Hematopoietic multipotent progenitor cell treated with erythropoietin and hydrocortisone succinate and interleukin-3 and kit ligand, for 4 days (in vitro differentiated cells): ENCODE measurements around the gene LPO.

Source experiments
- DNase-seq: peaks from one replicate; pipeline ENCODE4 v3.0.0-alpha.2; 2015

Gene LPO

DNA sequence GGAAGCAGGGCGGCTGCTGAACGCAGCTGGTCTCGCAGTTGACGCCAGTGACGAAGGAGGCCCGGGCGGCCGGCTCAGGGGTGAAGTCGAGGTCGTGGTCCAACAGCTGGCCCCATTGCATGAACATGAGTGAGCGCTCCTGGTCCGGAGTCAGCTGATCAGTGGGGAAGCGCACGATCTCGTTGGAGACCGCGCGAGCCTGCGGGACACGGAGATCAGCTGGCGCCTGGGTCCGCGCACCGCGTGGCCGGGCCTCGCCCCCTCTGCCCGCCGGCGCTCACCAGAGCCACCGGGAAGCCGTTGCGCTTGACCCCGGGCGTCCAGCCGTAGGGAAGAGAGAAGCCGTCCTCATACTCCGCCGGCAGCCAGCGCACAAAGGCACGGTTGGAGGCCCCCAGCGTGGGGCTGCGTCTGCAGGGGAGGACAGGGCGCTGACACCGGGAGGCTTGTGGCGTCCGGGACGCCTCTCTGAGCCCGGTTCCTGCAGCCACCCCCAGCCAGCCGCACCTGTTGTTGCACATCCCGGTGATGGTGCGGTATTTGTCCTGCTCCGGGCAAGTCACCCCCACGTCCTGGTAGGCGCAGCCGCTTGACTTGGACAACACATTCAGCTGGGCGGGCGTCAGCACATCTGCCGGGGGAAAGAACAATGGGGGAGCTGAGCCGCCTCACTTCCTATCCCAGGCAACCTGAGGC lies 40.8 kb downstream of the LPO start:
- peak; percentile 18 for DNase-seq

DNA sequence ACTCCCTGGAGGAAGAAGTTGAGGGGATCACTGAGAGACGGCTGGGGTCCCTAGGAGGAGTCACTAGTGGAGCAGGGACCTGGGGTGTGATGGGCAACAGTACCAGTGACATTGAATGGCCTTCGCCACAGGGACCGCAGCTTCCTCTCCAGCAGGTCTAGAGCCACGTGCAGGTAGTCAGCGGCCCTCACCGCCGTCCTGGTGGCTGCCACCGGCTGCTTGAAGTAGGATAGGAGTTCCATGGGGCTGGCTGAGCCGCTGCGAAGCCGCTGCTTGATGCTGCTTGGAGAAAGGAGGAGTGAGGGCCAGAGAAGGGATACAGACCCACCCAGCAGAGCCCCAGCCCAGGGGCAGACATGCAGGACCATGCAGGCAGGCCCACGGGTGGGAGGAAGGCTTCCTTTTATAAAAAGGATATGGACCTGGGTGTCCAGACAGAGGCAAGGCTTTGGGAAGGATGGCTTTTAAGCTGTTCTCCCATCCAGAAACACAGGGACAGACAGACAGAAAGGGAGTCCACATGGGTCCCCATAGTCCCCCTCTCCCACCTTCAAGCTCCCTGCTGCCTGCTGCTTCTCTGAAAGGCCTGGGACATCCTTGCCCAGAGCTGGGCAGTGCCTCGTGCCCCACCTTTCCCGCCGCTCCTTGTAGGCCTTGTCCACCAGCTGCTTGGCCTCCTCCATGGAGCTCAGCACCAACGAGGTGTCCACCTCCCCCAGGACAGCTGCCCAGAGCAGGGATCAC lies 41.5 kb downstream of the LPO start:
- DNase-seq: peak; percentile 41

DNA sequence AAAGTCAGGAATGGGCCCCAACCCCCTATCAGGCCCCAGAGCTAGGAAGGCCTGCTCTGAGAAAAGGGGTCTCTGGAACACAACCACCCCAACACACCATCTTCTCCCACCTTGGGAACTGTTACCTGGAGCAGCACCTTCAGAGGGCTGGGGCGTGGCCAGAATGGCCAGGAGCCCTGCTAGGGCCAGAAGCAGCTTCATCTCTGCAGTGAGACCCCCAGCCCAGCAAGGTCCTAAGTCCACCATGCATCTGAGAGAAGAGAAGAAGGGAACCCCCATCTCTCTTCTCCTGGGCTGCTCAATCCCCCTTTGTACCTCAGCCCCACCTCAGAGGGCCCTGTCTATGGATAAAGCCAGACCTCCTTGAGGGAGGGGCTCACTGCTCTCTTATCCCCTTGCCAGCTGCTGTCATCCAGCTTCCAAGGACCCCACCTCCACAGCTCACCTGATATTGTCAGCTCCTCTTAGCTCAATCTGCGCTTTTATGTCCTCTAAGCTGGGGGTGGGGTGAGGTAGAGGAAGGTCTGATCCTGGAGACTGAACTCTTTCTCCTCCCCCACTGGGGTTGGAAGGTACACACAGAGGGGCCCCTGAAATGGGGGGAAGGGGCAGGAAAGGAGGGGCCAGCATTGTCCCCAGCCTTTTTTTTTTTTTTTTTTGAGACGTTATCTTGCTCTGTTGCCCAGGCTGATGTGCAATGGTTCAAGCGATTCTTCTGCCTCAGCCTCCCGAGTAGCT lies 42.3 kb downstream of the LPO start, which contains the start of gene MPO:
Gene MPO (minus strand): TSS at position 456 of the 738 bp plus-strand sequence. CDS start 177 bp downstream, at position 279.
- peak; percentile 69 for DNase-seq

DNA sequence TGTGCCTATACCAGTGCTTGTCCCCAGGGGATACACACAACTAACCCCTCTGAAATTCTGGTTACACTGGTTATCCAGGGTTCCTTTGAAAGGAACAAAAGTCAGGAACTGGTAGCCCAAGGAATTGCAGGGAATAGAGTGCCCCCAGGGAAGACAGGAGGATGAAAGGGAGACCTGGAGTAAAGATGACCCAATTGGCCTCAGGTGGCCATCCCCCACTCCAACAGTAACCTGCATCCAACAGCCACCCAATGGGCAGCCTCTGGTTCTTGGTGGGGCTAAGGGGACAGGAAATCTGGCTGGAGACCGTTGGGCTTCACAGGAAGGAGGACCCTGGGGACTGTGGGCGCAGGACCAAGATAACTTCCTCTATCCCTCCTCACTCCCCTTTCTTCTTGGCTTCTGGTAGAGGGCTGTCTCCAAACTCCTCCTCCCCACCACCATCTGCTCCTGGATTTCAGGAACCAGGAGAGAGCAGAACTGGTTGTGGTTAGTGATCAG lies 43.2 kb downstream of the LPO start:
- DNase-seq: peak; percentile 88

DNA sequence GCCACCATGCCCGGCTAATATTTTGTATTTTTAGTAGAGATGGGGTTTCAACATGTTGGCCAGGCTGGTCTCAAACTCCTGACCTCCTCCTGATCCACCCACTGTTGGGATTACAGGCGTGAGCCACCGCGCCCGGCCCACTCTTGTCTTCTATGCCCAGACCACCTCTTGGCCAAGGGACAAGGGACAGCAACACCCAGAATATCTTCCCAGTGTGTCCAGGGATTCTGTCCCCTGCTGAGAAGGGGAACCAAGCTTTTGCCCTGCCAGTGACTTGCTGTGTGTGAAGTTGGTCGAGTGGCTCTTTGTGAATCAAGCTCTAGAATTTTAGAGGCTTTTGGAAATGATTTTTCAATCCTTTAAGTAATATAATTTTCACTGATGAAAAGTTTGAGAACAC lies 44.1 kb downstream of the LPO start:
- no peak for DNase-seq

DNA sequence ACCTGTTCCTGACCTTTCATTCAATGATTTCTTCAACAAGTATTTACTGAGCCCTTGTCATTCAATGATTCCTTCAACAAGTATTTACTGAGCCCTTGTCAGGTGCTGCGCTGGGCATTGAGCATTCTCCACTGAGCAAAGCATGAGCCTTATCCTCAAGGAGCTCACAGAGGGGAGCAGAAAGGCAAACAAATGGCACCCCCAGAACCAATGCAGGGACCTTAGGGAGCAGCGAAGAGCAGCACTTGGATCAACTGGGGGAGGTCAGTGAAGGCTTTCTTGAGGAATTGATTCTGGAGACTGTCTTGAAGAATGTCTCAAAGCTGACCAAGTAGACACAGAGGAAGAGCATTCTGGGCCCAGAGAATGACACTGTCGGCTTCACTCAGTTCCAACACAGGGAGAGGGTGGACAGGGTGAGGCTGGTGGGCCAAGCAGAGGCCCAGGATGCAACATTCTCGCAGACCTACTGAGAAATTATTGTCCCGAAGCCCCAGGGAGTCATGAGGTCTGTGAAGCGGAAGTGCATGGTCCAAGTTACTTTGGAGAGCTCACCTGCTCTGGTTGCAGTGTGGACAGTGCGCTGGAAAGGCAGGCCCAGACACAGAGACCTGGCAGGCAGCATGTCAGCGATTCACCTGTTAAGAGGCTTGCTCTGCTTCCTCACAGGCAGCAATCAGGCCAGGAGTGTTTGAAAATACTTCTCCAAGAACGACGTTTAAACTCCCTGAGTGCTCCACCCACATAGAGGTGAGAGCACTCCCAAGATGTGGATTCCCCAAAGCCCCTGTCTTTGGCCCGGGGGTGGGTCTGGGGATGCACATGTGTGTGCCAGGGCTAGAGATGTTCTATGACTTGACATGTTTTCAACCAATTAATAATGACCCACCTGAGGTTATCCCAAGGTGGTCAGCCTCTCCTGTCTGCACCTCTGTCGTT lies 45.6 kb downstream of the LPO start:
- no peak for DNase-seq

DNA sequence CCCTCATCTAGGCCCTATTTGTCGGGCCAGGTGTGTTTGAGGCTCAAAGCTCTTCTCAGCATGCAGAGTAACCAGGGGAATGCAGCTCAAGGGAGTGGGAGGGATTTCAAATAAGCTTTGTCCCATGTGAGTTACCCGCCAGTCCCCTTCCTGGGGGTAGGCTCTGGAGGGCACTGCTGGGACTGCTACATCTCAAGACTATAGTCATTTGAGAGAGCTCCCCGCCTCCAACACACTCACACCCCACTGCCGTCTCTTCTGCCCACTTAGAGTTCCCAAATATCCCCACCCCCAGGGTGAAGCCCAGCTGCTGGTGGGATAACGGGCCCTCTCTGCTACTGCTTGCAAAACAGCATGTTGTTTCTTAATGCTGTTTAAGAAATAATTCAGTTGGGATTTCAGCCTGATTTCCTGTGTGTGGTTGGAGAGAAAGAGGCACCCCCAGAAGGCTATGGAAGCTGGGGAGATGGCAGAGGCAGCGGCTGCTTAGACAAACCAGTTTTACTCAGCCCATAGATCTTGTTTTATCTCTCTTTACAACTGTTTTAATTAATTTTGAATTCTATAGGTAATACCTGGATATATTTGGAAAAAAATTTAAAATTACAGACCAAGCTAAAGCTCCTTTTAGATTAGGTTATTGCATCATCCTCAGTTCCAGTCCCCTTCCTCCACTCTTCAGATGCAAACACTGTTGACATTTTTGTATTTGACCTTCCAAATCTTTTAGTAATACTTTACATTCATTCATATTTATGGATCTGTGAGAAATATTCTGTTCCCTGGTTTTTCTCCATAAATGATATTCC lies 46.4 kb downstream of the LPO start:
- DNase-seq: peak; percentile 87

DNA sequence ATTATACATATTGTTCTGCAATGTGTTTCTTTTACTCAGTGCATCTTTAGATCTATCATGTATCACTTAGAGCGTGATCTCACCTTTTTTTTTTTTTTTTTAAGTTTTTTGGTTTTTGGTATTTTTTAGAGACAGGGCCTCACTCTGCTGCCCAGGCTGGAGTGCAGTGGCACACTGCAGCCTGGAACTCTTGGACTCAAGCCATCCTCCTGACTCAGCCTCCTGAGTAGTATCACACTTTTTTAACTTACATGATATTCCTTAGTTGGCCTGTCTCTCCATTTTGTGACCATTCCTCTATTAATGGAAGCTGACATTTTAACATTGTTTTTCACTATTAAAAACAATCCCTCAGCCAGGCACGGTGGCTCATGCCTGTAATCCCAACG lies 47.0 kb downstream of the LPO start:
- DNase-seq: peak; percentile 20

DNA sequence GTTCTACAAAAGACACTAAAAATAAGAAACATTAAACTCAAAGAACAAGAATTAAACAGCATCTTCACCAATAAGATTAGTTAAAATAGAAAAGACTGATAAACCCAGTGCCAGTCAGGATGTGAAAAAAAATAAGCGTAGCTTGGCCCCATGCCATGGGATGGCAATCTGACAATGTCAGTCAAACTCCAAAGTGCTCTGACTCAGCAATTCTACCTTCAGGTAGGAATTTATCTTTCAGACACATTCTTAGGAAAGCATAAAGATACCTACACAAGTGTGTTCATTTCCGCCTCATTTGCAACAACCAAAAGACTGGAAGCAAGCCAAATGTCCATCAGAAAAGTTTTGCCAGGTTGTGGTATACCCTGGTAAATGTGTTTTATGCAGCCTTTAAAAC lies 51.5 kb downstream of the LPO start:
- peak; percentile 58 for DNase-seq

DNA sequence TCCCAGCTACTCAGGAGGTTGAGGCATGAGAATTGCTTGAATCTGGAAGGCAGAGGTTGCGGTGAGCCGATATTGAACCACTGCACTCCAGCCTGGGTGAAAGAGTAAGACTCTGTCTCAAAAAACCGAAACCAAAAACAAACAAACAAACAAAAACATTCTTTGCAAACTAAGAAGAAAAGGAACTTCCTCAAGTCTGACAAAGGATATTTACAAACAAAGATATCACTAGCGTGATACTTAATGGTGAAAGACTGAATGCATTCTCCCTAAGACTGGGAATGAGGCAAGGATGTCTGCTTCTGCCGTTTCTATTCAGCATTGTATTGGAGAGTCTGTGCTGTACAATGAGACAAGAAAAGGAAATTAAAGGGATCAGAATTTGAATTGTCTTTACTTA lies 52.9 kb downstream of the LPO start:
- no peak for DNase-seq

DNA sequence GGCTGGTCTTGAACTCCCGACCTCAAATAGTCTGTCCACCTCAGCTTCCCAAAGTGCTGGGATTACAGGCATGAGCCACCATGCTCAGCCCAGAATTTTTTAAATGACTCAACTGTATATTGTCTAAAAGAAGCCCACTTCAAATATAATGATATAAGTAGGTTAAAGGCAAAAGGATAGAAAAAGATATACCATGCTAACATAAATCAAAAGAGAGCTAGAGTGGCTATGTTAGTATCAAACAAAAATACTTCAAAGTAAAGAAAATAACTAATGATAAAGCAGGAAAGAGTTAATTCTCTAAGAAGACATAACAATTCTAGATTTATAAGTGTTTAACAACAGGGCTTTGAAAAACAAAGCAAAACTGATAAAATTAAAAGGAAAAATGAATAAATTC lies 55.6 kb downstream of the LPO start:
- no peak for DNase-seq

DNA sequence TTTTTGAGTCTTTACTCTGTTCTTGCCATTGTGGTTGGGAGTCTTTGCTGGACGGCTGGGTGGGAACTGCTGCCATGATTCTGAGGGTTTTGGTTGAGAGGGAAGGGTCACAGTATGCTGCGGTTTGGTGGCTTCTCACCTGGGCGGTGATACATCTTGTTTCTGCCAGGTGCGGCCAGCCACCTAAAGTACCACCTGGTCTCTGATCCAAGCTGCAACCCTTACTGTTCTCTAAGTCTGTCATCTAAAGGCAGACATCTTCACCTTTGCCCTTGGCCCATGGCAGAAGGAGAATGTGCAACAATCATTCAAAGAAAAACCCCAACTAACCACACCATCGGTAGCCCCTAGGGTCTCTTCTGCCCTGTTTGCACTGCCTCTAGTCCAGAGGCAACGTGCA lies 62.0 kb downstream of the LPO start:
- DNase-seq: no peak

DNA sequence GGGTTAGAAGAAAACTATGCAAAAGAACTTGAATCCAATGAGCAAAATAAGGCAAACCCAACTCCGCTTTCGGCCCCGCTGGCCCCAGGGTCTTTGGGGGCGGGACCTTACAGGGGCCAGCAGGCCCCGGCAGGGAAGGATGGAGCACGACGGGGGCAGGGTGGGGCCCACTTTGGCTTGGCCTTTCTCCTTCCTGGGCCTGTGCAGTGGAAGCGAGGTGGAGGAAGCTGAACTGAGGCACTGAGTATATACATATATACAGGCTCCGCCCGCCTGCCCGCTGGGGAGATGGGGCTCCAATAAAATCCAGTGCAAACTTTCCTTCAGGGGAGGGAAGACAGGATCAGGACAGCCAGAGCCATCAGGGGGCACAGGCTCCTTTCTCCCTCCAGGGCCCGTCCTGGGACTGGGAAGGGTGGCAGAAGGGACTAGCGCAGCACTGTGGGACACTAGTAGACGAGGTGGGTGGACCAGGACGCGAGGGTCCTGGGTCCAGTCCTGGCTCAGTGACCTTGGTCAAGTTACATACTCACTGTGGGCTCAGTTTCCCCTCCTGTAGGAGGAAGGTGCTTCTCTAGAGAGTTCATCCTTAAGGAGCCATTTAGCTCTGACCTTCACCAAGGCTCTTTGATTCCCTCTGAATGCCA lies 63.2 kb downstream of the LPO start:
- DNase-seq: no peak

DNA sequence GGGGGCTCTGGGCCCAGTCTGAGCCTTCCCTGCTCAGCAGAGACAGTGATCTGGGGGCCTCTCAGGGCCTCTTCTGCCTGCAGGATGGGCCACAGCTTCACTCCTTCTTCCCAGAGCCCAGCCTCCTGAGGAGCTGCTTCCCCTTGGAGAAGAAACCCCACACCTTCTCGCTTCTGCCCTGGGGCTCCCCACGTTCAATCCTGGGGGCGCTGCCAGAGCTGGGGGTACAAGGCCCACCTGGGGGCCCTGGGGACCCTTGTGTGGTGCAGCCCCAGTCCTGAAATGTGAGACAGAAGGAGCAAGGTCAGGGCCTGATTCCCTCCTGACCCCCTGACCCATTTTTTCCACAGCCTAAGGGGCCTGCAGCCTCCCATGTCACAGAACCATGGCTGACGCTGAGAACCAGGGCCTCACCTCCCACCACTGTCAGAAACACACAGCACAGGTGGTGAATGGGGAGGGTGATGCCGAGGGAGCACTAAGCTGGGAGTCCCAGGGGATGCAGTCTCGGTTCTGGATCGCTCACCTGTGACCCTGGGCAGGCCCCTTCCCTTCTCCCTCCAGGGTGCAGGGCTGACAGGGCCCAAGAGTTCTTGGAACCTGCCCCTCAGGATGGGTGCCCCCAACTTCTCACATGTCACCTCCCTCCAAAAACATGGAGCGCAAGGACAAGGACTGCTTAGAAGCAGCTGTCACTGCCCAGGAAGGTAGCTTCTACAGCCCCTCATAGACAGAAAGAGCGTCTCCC lies 64.0 kb downstream of the LPO start:
- DNase-seq: no peak

DNA sequence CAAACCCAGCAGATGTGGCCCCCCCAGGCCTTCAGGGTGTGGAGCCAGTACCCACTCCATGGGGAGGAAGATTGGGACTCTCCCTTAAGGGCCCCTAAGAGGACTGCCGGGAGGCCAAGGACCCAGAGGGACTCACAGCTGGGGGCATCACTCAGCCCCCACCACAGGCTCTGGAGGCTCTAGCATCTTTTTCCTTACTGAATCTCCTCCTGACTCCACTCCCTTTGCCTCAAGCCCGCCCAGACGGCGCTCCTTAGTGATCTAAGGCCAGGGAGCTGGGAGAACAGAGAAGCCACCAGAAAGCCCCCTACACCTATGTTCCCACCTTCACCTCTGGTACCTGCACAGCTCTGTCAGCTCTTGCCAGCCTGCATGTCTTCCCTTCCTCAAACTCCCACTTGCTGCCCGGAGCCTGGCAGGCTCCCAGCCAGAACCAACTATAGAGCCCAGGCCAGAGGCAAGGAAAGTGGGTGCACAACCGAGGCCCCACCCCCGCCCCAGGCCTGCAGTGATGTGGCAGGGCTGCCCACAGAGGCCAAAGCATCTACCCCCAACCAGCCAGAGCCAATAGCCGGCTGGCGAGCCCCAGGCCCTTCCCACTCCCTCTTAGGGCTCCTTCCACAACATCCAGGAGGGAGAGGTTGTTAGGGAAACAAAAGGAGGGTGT lies 64.7 kb downstream of the LPO start:
- no peak for DNase-seq

DNA sequence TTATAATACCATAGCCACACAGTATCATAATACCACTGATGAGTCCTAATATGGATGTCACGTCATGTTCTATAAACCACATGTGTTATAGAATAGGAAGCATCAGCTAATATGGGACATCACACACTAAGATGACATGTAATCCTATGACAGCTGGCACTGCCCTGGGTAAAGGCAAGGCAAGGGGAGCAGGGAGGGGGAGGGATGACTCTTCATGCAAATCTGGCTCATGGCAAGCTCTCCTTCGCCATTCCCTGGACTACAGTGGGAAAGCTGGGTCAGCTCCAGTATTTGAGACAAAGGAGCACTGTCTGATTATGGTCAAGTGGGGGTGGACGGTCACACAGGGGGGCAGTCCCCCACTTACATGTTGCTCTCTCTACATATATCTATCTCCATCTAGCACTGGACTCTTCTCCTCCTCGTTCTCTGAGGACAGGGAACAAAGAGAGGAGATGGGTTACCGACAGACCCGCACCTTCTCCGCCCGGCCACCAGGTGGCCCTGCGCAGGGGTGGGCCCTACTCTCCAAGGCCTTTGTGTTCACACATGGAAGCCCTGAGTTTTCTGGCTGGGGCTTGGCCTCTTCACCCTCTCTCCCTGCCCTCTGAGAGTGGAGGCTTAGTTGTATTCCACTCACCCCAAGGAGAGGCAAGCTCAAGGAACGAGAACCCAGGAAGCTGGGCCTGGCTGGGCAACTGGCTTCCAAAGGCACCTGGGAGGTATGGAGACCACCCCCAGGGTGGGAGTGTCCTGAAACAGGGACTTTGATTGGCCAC lies 65.8 kb downstream of the LPO start:
- DNase-seq: peak; percentile 85

DNA sequence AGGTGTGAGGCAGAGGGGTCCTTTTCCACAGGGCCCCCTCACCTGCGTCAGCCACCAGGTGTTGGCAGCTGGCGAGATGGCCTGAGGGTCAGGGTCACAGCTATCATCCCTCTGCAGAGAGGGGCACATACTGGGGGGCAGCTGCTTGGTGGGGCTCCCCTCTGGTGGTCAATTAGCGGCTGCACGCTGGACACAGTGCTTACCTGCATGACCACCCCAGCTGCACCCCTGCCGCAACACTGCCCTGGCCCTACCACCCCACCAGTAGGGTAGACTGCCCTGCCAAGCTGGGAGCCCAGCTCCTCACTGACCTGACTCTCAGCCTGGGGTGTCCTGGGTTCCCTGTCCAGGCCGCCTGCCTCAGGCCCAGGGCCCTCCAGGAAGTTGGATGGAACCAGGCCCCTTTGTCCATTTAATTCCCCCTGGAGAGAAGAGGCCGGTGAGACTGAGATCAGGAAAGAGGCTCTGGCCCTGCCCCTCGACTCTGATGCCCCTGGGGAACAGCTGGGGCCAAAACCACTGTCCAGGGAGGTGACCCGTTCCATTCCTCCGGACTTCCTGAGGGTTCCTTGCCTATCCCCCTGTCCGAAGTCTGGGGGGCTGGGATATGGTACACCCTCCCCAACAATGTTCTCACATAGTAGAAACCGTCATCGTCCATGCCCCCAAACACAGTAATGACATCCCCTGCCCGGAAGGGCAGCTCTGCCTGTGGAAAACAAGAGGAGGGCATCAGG lies 66.5 kb downstream of the LPO start:
- no peak for DNase-seq

DNA sequence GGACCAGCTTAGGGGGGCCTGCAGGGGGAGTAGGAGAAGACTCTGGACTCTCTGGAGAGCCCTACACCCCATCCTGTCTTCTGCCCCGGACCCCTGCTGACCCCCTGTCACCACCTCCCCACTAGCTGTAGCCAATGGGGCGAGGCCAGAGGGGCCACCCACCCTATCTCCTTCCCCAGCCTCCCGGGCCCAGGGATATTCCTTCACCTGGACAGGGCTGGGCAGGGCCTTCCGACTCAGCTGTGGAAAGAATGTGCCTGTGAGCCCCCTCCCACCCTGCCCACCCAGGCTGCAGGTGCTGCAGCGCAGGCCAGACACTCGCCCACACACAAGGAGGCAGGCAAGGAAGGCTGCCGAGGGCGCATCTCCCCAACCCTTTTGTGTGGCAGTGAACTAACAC lies 67.2 kb downstream of the LPO start:
- no peak for DNase-seq
